Heart left ventricle (tissue), 13 donors: ENCODE data around the gene FAM227B.

Source experiments
- POLR2A ChIP-seq, 2 donors: fragments of 450-650 bp; IDR thresholded peaks; one replicate each; pipeline ENCODE4 v1.6.1; 2017; ENCODE audit warnings: antibody characterized with exemption in 2 of 2, mild to moderate bottlenecking in 2 of 2, moderate library complexity in 2 of 2
- TF ChIP-seq, protein P1 (sequence below), 12 donors: fragments of 200-600 bp; sonication (generic) in 4 of 12; IDR thresholded peaks; one replicate each; pipeline versions ENCODE4 v1.5.0 to v1.8.0; 2018 to 2022; ENCODE audit warnings: antibody characterized with exemption in 12 of 12, mild to moderate bottlenecking in 5 of 12
- donor health status: ischemic (EF 13 %, LVEDD 7.1; RV severe dilation, severe dysfunction).
- donor health status: DM: no; HTN: yes; CAD: no.
- donor health status: DM: no; HTN: no; CAD: no.
- donor health status: ischemic (EF 25% LVEDD 6.9; RV normal size, moderate dysfunction).
- donor health status: ischemic (EF 25% LVEDD 5.7; RV mildly dilated, moderate dysfunction).
- donor health status: ischemic (EF 35%, LVEDD 5.7; RV mildly dilated, moderate dysfunction).
- donor health status: nonischemic (EF 11% LVEDD 7.7; RV severe dilation, severe dysfunction).
- donor health status: DM: yes; HTN: yes; CAD: no.
- donor health status: PGD.
- donor health status: ischemic (EF 29% LVEDD 5.4; RV normal size, mild dysfunction).
- donor health status: nonischemic (EF 23%, LVEDD 6.1; RV moderate dilation, normal function).

DNA sequence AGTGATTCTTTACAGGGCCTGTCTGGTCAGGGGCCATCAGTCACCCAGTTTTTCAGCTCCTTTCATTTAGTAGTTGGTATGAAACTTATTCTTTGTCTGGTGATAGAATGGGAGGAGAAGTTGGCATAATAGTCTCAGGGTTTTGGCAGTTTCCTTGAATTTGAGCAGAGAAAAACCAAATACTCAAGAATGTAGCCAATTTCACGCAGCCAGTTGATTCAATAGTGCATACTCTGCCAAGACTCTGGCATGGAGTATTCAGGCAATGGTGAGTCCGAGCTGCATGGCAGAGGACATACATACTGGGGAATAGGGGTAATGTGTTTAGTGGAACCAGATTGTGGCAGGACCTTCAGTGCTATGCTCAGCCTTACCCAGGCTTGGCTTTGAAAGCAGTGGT lies 332.2 kb downstream of the FAM227B start:
- TF ChIP-seq POLR2A (IDR thresholded peaks at IDR 0.05) = no peak
- TF ChIP-seq, protein P1, sequence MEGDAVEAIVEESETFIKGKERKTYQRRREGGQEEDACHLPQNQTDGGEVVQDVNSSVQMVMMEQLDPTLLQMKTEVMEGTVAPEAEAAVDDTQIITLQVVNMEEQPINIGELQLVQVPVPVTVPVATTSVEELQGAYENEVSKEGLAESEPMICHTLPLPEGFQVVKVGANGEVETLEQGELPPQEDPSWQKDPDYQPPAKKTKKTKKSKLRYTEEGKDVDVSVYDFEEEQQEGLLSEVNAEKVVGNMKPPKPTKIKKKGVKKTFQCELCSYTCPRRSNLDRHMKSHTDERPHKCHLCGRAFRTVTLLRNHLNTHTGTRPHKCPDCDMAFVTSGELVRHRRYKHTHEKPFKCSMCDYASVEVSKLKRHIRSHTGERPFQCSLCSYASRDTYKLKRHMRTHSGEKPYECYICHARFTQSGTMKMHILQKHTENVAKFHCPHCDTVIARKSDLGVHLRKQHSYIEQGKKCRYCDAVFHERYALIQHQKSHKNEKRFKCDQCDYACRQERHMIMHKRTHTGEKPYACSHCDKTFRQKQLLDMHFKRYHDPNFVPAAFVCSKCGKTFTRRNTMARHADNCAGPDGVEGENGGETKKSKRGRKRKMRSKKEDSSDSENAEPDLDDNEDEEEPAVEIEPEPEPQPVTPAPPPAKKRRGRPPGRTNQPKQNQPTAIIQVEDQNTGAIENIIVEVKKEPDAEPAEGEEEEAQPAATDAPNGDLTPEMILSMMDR (IDR thresholded peaks at IDR 0.05) = no peak
